Esophagus squamous epithelium (tissue), 5 donors: ENCODE measurements around the gene HPCAL1. TPM values are rescaled to one million over a fixed set of nuclear protein-coding genes. Genes with fewer than 3 reads are reported as not detected.

Experiments
- DNase-seq: peaks from one replicate; lab custom pipeline; 2025; lab: John Stamatoyannopoulos, UW
- H3K27ac ChIP-seq, 4 donors: fragments of 200-600 bp; sonication (generic); one replicate each; pipeline ENCODE4 v1.5.1; 2016 to 2019; ENCODE audit warnings: mild to moderate bottlenecking in 1 of 4
- H3K27me3 ChIP-seq, 4 donors: fragments of 200-600 bp; sonication (generic); 1 replicate in 3 of 4; 2 replicates in 1 of 4; pipeline versions ENCODE4 v1.5.1 to v1.6.0; 2017 to 2021; ENCODE audit warnings: antibody characterized with exemption in 1 of 4
- H3K36me3 ChIP-seq, 3 donors: fragments of 200-600 bp; sonication (generic); one replicate each; pipeline ENCODE4 v1.5.1; 2016 to 2019
- H3K4me1 ChIP-seq, 3 donors: fragments of 200-600 bp; sonication (generic); one replicate each; pipeline ENCODE4 v1.5.1; 2017 to 2019
- H3K4me3 ChIP-seq, 4 donors: fragments of 200-600 bp; sonication (generic); 1 replicate in 3 of 4; 2 replicates in 1 of 4; pipeline ENCODE4 v1.5.1; 2016 to 2019; ENCODE audit warnings: mild to moderate bottlenecking in 2 of 4, moderate library complexity in 1 of 4
- H3K9me3 ChIP-seq, 3 donors: fragments of 200-600 bp; sonication (generic); one replicate each; pipeline ENCODE4 v1.5.1; 2016 to 2019
- CTCF ChIP-seq, 6 experiments: fragments of 450-650 bp in 4 of 6; fragments of 200-600 bp in 2 of 6; sonication (generic) in 2 of 6; IDR thresholded peaks; one replicate each; pipeline ENCODE4 v1.5.1; 2016 to 2019; ENCODE audit warnings: antibody characterized with exemption in 6 of 6, mild to moderate bottlenecking in 4 of 6, moderate library complexity in 4 of 6
- POLR2A ChIP-seq, 4 donors: fragments of 450-650 bp; IDR thresholded peaks; one replicate each; pipeline ENCODE4 v1.6.1; 2017; ENCODE audit warnings: antibody characterized with exemption in 4 of 4, mild to moderate bottlenecking in 4 of 4, moderate library complexity in 3 of 4
- WGBS, 2 donors: methylation state at CpG; one replicate each; pipeline ENCODE4 v1.1.5; 2018; 5-methylcytosine and 5-hydroxymethylcytosine counted together
- intact Hi-C: fragments of 100-400 bp; cut with DNase I; formaldehyde crosslinking; loops from one replicate; pipeline ENCODE4 v1.15.0; 2022
- total RNA-seq, 4 donors: library from RNA; depleted of rRNA; stranded (reverse); fragments of >200 nt; gene quantifications; one replicate each; pipeline ENCODE4 v1.1.0, GENCODE V29; 2016
- donor health status: DM: yes; HTN: yes; CAD: no.

The HPCAL1 gene
- total RNA-seq, 4 donors from 2014 or later = 13.2 to 26.4 (median 20.5) TPM

DNA sequence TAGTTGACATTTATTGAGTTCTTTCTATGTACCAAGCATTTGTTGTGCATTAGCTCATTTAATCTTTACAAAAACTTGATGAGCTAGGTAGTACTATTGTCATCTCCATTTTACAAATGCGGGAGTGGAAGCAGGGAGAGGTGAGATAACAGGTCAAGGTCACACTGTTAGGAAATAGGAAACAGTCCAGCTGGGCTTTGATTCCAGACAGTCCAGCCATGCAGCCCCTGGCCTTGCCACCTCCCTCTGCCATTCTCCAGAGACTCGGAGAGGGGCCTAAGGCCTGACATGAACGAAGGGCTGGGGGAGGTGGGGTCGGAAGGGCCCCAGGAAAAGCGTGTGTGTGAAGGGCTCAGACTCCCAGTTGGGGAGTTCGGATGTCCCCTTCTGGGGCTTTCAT, 89.8 kb downstream of the HPCAL1 start:
- peaks cover 19 to 57% (median 24%) of the 10 kb centered on the region in 3 donors for H3K4me1 ChIP-seq
- no peaks in the 10 kb centered on the region for H3K9me3 ChIP-seq
- H3K27ac ChIP-seq = peak overlapping the region in 3 of 4 donors; percentile 3 to 70 (median 58)
- 79 to 88% methylated on average over 6 of the region's 6 CpGs for WGBS, 2 donors
- intact Hi-C loops = no loop called here
- no peak for TF ChIP-seq CTCF (IDR thresholded peaks at IDR 0.05)
- TF ChIP-seq POLR2A (IDR thresholded peaks at IDR 0.05) = no peak
- no peaks in the 10 kb centered on the region for H3K36me3 ChIP-seq
- no peaks in the 10 kb centered on the region for H3K27me3 ChIP-seq
- no peak overlapping the region for H3K4me3 ChIP-seq
- no peak for DNase-seq

DNA sequence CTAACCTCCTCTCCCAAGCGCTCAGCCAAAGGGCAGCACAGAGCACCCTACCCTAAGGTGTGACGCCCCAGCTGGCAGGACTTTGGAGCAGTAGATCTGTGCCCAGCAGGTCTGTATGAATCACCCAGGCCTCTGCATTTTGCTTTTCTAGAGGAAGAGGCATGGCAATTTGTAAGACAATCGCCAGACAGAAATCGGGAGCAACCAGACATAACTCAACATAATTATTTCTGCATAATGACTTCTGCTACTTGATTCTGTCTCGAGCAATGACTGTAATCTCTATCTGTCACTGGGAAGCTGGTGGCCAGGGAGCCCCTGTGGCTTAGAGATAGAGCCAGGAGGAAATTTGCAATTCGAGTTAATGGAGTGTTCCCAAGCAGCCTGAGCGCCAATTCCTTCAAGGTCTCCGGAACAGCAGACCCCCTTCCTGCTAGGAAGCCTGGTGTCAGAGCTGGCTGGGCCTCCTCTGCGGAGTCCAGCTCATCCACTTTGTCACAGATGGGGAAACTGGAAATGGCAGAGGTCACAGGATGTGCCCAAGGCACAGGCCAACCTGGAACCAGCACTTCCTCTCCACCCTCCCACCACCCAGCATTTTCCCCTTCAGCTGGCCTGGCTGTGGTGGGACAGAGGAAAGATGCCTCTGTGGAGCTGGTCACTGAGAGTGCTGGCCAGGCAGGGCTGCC, 90.4 kb downstream of the HPCAL1 start:
- peak overlapping the region in 3 of 4 donors; percentile 3 to 70 (median 58) for H3K27ac ChIP-seq
- no peaks in the 10 kb centered on the region for H3K27me3 ChIP-seq
- no peak for TF ChIP-seq CTCF (IDR thresholded peaks at IDR 0.05)
- no peak for TF ChIP-seq POLR2A (IDR thresholded peaks at IDR 0.05)
- H3K9me3 ChIP-seq = no peaks in the 10 kb centered on the region
- no peak overlapping the region for H3K4me3 ChIP-seq
- no peaks in the 10 kb centered on the region for H3K36me3 ChIP-seq
- DNase-seq = no peak
- intact Hi-C loops = no loop called here
- WGBS, 2 donors = 58 to 63% methylated on average over 6 to 9 of the region's 9 CpGs
- peaks cover 19 to 62% (median 27%) of the 10 kb centered on the region in 3 donors for H3K4me1 ChIP-seq

DNA sequence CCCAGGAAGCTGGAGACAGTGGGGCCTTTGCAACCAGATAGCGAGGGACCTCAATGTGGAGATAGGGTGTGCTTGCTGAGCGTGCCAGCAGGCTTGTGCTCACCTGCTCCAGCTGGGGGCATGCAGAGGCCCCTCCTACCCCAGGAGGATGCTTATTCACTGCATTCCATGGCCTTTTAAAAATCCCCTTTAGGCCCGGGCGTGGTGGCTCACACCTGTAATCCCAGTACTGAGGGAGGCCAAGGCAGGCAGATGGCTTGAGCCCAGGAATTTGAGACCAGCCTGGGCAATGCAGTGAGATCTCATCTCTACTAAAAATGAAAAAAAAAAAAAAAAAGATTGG, 90.9 kb downstream of the HPCAL1 start:
- Histone ChIP-seq H3K4me1 (peaks cover 19 to 67% (median 27%) of the 10 kb centered on the region in 3 donors), H3K27me3 (no peaks in the 10 kb centered on the region), H3K27ac (peak overlapping the region in 3 of 4 donors; percentile 3 to 70 (median 58)), H3K9me3 (no peaks in the 10 kb centered on the region), H3K4me3 (no peak overlapping the region), H3K36me3 (no peaks in the 10 kb centered on the region)
- DNase-seq = no peak
- intact Hi-C loops = no loop called here
- TF ChIP-seq POLR2A (IDR thresholded peaks at IDR 0.05) = no peak
- TF ChIP-seq CTCF (IDR thresholded peaks at IDR 0.05) = no peak
- 62% methylated on average over 2 of the region's 4 CpGs; no CpG with 5 or more reads in 1 of the 2 donors for WGBS, 2 donors

DNA sequence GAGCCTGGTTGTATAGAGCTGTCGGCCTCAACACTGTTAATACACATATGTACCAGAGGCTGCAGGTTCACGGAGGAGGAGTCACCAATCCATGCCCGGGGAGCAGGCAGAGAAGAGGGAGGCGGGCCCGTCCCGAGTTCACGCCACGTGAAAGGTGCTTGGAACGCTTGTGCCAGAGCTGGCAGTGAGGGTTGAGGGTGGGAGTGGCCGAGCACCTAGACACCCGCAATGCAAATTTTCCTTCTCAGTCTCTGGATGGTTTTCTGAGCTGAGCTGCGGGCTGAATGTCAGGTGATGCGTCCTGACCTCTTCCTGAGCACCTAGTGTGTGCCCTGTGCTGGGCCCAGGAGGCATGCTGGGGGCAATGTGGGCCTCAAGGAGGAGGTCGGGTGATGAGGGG, 93.2 kb downstream of the HPCAL1 start:
- Histone ChIP-seq H3K36me3 (peaks cover 0 to 9% (median 0%) of the 10 kb centered on the region in 3 donors), H3K27ac (no peak overlapping the region), H3K9me3 (no peaks in the 10 kb centered on the region), H3K4me1 (peaks cover 19 to 63% (median 25%) of the 10 kb centered on the region in 3 donors), H3K4me3 (no peak overlapping the region), H3K27me3 (no peaks in the 10 kb centered on the region)
- DNase-seq = no peak
- intact Hi-C loops = no loop called here
- TF ChIP-seq CTCF (IDR thresholded peaks at IDR 0.05) (no peak), POLR2A (IDR thresholded peaks at IDR 0.05) (no peak)
- 76 to 78% methylated on average over 6 to 13 of the region's 14 CpGs for WGBS, 2 donors

GRCh38 chr2:10396464-10396863, 93.8 kb downstream of the HPCAL1 start:
- Histone ChIP-seq H3K4me3 (no peak overlapping the region), H3K9me3 (no peaks in the 10 kb centered on the region), H3K4me1 (peaks cover 19 to 63% (median 26%) of the 10 kb centered on the region in 3 donors), H3K27ac (no peak overlapping the region), H3K36me3 (peaks cover 0 to 9% (median 0%) of the 10 kb centered on the region in 3 donors), H3K27me3 (no peaks in the 10 kb centered on the region)
- intact Hi-C loops = no loop called here
- DNase-seq = no peak
- 100% methylated on average over 2 of the region's 13 CpGs; no CpG with 5 or more reads in 1 of the 2 donors for WGBS, 2 donors
- no peak for TF ChIP-seq POLR2A (IDR thresholded peaks at IDR 0.05)
- no peak for TF ChIP-seq CTCF (IDR thresholded peaks at IDR 0.05)
